Psoas muscle (tissue), 8 donors: ENCODE data around the gene PRKAG2. TPM values are rescaled to one million over a fixed set of nuclear protein-coding genes. Genes with fewer than 3 reads are reported as not detected.

ENCODE experiments used
- ATAC-seq, 4 donors: fragments of 200-7000 bp; cut with Tn5 transposase; one replicate each; pipeline ENCODE4 v1.9.1; 2020; ENCODE audit warnings: moderate library complexity in 3 of 4, mild to moderate bottlenecking in 2 of 4
- DNase-seq, 2 donors: peaks; one replicate each; pipeline ENCODE4 v3.0.0-alpha.2; 2020
- H3K27ac ChIP-seq: fragments of 200-600 bp; one replicate; pipeline ENCODE4 v1.8.0; 2022
- H3K27me3 ChIP-seq, 3 donors: fragments of 200-600 bp in 1 of 3; one replicate each; pipeline versions ENCODE4 v1.6.1 to v1.8.0; 2013 to 2022; ENCODE audit warnings: low read length in 2 of 3, mild to moderate bottlenecking in 2 of 3, moderate library complexity in 1 of 3; ENCODE audit not compliant: insufficient read depth in 3 of 3
- H3K36me3 ChIP-seq, 2 donors: fragments of 200-600 bp in 1 of 2; one replicate each; pipeline versions ENCODE4 v1.6.1 to v1.8.0; 2013 to 2022; ENCODE audit warnings: low read depth in 1 of 2, mild to moderate bottlenecking in 1 of 2, moderate library complexity in 1 of 2; ENCODE audit not compliant: insufficient read depth in 1 of 2
- H3K4me1 ChIP-seq: fragments of 200-600 bp; one replicate; pipeline ENCODE4 v1.8.0; 2022
- H3K4me3 ChIP-seq: fragments of 200-600 bp; one replicate; pipeline ENCODE4 v1.8.0; 2022; ENCODE audit warnings: mild to moderate bottlenecking
- H3K9me3 ChIP-seq: fragments of 200-600 bp; one replicate; pipeline ENCODE4 v1.8.0; 2022
- CTCF ChIP-seq: fragments of 200-600 bp; IDR thresholded peaks from one replicate; pipeline ENCODE4 v1.8.0; 2022; ENCODE audit warnings: antibody characterized with exemption
- WGBS, 3 donors: extraction: QIAGEN DNeasy Blood & Tissue Kit; methylation state at CpG; one replicate each; pipeline versions ENCODE4 v1.1.6 to v1.1.7; 2013; 5-methylcytosine and 5-hydroxymethylcytosine counted together
- intact Hi-C, 2 donors: fragments of 100-400 bp; cut with DNase I; formaldehyde crosslinking; loops; one replicate each; pipeline versions ENCODE4 v1.11.0 to v1.14.2; 2022
- polyA plus RNA-seq, 3 donors: library from polyadenylated mRNA; stranded (reverse); fragments of 200-250 nt; gene quantifications; one replicate each; pipeline ENCODE4 v1.2.3, GENCODE V29; 2013
- total RNA-seq, 4 donors: library from RNA; stranded (reverse); fragmentation: NEBNext Ultra II Directional in 2 of 4; extraction: Animal tissue kit (Norgen Biotek cat#: 25700) in 2 of 4; gene quantifications; one replicate each; pipeline versions ENCODE4 v1.2.1 to v1.2.4, GENCODE V29; 2021 to 2023
- donor health status: healthy with polysubstance abuse.
- donor health status: DM: no; HTN: no; CAD: no; lungs with moderate emphysema.
- donor health status: Bipolar disorder and iron deficiency.
- donor health status: healthy.
- donor health status: DM: yes; HTN: yes; CAD: no.
- donor health status: DM: no; HTN: no; CAD: no.
- donor health status: DM: no; HTN: no; CAD: no.
- donor health status: DM: yes; HTN: yes; CAD: no.

Gene PRKAG2
- total and polyA plus RNA-seq, 7 donors = 9.3 to 143 (median 19.8) TPM

- Histone ChIP-seq H3K9me3 (no peaks in the 10 kb centered on the region), H3K27ac (no peak overlapping the region), H3K4me1 (no peaks in the 10 kb centered on the region), H3K36me3 (no peaks in the 10 kb centered on the region), H3K4me3 (no peak overlapping the region), H3K27me3 (peaks cover 0 to 2% (median 0%) of the 10 kb centered on the region in 3 donors)
- ATAC-seq (no peak), DNase-seq (peak in 1 of 2 donors; percentile 36)
- no peak for TF ChIP-seq CTCF
- WGBS, 3 donors = 84 to 92% (median 88%) methylated on average over 9 of the region's 9 CpGs
- intact Hi-C loops = no loop called here
Measured at GRCh38 chr7:151835636-151836035, 41.3 kb downstream of the PRKAG2 start.

- intact Hi-C loops = no loop called here
Measured at GRCh38 chr7:151834271-151835035, 42.5 kb downstream of the PRKAG2 start.

GRCh38 chr7:151833691-151834090 is 43.2 kb downstream of the PRKAG2 start:
- Histone ChIP-seq H3K4me1 (no peaks in the 10 kb centered on the region), H3K4me3 (no peak overlapping the region), H3K27me3 (peaks cover 0 to 2% (median 0%) of the 10 kb centered on the region in 3 donors), H3K9me3 (no peaks in the 10 kb centered on the region), H3K27ac (no peak overlapping the region), H3K36me3 (no peaks in the 10 kb centered on the region)
- intact Hi-C loops = no loop called here
- no peak for TF ChIP-seq CTCF
- DNase-seq (peak in 1 of 2 donors; percentile 8), ATAC-seq (no peak)
- WGBS, 3 donors = 83 to 85% (median 84%) methylated on average over 7 of the region's 7 CpGs

More at GRCh38 chr7:151834271-151835035, 42.5 kb downstream of the PRKAG2 start:
- DNase-seq (peak in 1 of 2 donors; percentile 40), ATAC-seq (no peak)
- Histone ChIP-seq H3K4me1 (no peaks in the 10 kb centered on the region), H3K27me3 (peaks cover 0 to 2% (median 0%) of the 10 kb centered on the region in 3 donors), H3K9me3 (no peaks in the 10 kb centered on the region), H3K4me3 (no peak overlapping the region), H3K27ac (no peak overlapping the region), H3K36me3 (no peaks in the 10 kb centered on the region)
- 84 to 90% (median 86%) methylated on average over 23 of the region's 23 CpGs for WGBS, 3 donors
- TF ChIP-seq CTCF = no peak

- intact Hi-C loops = no loop called here
- no peak overlapping the region for H3K27ac ChIP-seq
- no peak overlapping the region for H3K4me3 ChIP-seq
- peaks cover 0 to 2% (median 0%) of the 10 kb centered on the region in 3 donors for H3K27me3 ChIP-seq
- no peak for TF ChIP-seq CTCF
- peak in 1 of 2 donors; percentile 28 for DNase-seq
- no peaks in the 10 kb centered on the region for H3K9me3 ChIP-seq
- no peak for ATAC-seq
- H3K4me1 ChIP-seq = no peaks in the 10 kb centered on the region
- no peaks in the 10 kb centered on the region for H3K36me3 ChIP-seq
- 84 to 94% (median 89%) methylated on average over 13 to 14 of the region's 14 CpGs for WGBS, 3 donors
Measured at GRCh38 chr7:151833213-151833651, 43.7 kb downstream of the PRKAG2 start.
